ENCODE measurements around the gene RUSF1. TPM values are rescaled to one million over a fixed set of nuclear protein-coding genes. Genes with fewer than 3 reads are reported as not detected.

Gene RUSF1
- total and polyA plus RNA-seq, 9 of the 15 experiments (the other 6 are each of a cell fraction or from before 2014, with no cell fraction given): 0.80 to 52.8 (median 27.6) TPM

DNA sequence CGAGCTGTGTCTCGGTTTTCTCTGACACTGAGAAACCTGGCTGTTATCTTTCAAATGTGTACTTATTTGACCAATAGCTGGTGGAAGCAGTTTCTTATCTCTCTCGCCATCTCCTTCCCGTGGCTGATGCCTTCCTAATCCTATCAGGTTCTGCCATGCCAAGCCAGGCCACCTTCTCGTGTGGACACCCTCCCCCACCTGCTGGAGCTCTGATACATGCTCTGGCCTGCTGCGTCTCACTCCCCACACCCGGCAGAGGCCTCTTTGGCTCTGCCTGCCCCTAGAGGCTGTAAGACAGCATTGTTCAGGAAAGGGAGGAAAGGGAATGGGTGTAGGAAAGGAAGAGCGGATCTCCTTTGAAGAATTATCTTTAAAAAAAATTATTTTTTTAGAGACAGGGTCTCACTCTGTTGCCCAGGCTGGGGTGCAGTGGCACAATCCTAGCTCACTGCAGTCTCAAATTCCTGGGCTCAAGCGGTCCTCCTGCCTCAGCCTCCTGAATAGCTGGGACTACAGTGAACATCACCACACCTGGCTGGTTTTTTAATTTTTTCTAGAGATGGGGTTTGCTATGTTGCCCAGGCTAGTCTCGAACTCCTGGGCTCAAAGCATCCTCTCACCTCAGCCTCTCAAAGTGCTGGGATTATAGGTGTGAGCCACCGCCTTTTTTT, 56.4 kb downstream of the RUSF1 start (continued):
- TF ChIP-seq, protein P1, sequence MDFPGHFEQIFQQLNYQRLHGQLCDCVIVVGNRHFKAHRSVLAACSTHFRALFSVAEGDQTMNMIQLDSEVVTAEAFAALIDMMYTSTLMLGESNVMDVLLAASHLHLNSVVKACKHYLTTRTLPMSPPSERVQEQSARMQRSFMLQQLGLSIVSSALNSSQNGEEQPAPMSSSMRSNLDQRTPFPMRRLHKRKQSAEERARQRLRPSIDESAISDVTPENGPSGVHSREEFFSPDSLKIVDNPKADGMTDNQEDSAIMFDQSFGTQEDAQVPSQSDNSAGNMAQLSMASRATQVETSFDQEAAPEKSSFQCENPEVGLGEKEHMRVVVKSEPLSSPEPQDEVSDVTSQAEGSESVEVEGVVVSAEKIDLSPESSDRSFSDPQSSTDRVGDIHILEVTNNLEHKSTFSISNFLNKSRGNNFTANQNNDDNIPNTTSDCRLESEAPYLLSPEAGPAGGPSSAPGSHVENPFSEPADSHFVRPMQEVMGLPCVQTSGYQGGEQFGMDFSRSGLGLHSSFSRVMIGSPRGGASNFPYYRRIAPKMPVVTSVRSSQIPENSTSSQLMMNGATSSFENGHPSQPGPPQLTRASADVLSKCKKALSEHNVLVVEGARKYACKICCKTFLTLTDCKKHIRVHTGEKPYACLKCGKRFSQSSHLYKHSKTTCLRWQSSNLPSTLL (IDR thresholded peaks at IDR 0.05): no peak
- no peak for TF ChIP-seq ZNF76 (CRISPR knock-in tag; IDR thresholded peaks at IDR 0.05; ENCODE audit: borderline replicate concordance)
- no peak for TF ChIP-seq PPARD (CRISPR knock-in tag; IDR thresholded peaks at IDR 0.05)
- TF ChIP-seq, protein P2, sequence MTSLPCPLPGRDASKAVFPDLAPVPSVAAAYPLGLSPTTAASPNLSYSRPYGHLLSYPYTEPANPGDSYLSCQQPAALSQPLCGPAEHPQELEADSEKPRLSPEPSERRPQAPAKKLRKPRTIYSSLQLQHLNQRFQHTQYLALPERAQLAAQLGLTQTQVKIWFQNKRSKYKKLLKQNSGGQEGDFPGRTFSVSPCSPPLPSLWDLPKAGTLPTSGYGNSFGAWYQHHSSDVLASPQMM (CRISPR knock-in tag; IDR thresholded peaks at IDR 0.05): no peak
- TF ChIP-seq, protein P3, sequence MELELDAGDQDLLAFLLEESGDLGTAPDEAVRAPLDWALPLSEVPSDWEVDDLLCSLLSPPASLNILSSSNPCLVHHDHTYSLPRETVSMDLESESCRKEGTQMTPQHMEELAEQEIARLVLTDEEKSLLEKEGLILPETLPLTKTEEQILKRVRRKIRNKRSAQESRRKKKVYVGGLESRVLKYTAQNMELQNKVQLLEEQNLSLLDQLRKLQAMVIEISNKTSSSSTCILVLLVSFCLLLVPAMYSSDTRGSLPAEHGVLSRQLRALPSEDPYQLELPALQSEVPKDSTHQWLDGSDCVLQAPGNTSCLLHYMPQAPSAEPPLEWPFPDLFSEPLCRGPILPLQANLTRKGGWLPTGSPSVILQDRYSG (tag; conservative IDR thresholded peaks at IDR 0.05; ENCODE audit: low read depth): no peak
- TF ChIP-seq CTBP1 (IDR thresholded peaks at IDR 0.05; ENCODE audit: borderline replicate concordance): peak; percentile 74; the same call in 1 of the 2 replicates
- peak; percentile 11 for TF ChIP-seq RBM25 (IDR thresholded peaks at IDR 0.05; ENCODE audit: low read depth, low read length, severe bottlenecking)
- no peak for TF ChIP-seq ZNF707 (CRISPR knock-in tag; conservative IDR thresholded peaks at IDR 0.05)
- TF ChIP-seq, protein P4, sequence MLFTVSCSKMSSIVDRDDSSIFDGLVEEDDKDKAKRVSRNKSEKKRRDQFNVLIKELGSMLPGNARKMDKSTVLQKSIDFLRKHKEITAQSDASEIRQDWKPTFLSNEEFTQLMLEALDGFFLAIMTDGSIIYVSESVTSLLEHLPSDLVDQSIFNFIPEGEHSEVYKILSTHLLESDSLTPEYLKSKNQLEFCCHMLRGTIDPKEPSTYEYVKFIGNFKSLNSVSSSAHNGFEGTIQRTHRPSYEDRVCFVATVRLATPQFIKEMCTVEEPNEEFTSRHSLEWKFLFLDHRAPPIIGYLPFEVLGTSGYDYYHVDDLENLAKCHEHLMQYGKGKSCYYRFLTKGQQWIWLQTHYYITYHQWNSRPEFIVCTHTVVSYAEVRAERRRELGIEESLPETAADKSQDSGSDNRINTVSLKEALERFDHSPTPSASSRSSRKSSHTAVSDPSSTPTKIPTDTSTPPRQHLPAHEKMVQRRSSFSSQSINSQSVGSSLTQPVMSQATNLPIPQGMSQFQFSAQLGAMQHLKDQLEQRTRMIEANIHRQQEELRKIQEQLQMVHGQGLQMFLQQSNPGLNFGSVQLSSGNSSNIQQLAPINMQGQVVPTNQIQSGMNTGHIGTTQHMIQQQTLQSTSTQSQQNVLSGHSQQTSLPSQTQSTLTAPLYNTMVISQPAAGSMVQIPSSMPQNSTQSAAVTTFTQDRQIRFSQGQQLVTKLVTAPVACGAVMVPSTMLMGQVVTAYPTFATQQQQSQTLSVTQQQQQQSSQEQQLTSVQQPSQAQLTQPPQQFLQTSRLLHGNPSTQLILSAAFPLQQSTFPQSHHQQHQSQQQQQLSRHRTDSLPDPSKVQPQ (CRISPR knock-in tag; IDR thresholded peaks at IDR 0.05; ENCODE audit: borderline replicate concordance): no peak
- TF ChIP-seq SP2 (IDR thresholded peaks at IDR 0.05; ENCODE audit: extremely low read depth, low read depth, low read length, poor library complexity, severe bottlenecking): no peak
- TF ChIP-seq SETDB1 (IDR thresholded peaks at IDR 0.05; ENCODE audit: low read length): no peak
- TF ChIP-seq ZNF274 (IDR thresholded peaks at IDR 0.05; ENCODE audit: borderline replicate concordance, low read depth, low read length): no peak
- TF ChIP-seq SLC30A9 (CRISPR knock-in tag; IDR thresholded peaks at IDR 0.05): no peak
- no peak for TF ChIP-seq FOXA1 (IDR thresholded peaks at IDR 0.05; ENCODE audit: borderline replicate concordance)
- no peak for TF ChIP-seq RAD51 (IDR thresholded peaks at IDR 0.05; ENCODE audit: borderline replicate concordance, low read depth)
- peak; percentile 86 for TF ChIP-seq ZNF121 (CRISPR knock-in tag; conservative IDR thresholded peaks at IDR 0.05)
- TF ChIP-seq, protein P5, sequence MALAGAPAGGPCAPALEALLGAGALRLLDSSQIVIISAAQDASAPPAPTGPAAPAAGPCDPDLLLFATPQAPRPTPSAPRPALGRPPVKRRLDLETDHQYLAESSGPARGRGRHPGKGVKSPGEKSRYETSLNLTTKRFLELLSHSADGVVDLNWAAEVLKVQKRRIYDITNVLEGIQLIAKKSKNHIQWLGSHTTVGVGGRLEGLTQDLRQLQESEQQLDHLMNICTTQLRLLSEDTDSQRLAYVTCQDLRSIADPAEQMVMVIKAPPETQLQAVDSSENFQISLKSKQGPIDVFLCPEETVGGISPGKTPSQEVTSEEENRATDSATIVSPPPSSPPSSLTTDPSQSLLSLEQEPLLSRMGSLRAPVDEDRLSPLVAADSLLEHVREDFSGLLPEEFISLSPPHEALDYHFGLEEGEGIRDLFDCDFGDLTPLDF (CRISPR knock-in tag; IDR thresholded peaks at IDR 0.05): no peak

All from K562 (cell line).